AG09319 (cell line): ENCODE results near the gene ZNF697.

ENCODE experiments used
- DNase-seq: peaks from one replicate; pipeline ENCODE4 v3.0.0-alpha.2; 2010; ENCODE audit warnings: low read depth; ENCODE audit errors: extremely low read depth
- TF ChIP-seq, protein P1 (sequence below): IDR thresholded peaks from 2 replicates; pipeline ENCODE4 v1.5.1; 2011; ENCODE audit warnings: low read depth, mild to moderate bottlenecking, inconsistent platforms, low read length, moderate library complexity

The ZNF697 gene

DNA sequence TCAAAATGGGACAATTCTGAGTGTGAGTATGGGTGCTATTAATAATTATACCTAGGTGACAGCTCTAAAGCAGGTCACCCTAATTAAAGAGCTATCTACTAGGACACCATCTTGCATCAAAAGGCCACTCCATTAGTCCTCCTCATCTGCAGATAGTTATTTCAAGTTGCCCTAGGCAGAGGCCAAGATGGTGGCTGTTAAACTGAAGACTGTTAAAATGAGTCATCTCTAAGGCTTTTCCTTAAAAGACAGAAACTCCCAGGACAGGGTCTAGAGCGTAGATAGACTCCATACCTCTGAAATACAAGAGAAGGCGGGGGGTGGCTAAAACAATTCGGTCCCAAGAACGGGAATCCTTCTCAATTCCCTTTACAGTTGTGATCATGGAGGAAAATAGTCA, 4.5 kb upstream of the ZNF697 start:
- no peak for DNase-seq
- TF ChIP-seq, protein P1, sequence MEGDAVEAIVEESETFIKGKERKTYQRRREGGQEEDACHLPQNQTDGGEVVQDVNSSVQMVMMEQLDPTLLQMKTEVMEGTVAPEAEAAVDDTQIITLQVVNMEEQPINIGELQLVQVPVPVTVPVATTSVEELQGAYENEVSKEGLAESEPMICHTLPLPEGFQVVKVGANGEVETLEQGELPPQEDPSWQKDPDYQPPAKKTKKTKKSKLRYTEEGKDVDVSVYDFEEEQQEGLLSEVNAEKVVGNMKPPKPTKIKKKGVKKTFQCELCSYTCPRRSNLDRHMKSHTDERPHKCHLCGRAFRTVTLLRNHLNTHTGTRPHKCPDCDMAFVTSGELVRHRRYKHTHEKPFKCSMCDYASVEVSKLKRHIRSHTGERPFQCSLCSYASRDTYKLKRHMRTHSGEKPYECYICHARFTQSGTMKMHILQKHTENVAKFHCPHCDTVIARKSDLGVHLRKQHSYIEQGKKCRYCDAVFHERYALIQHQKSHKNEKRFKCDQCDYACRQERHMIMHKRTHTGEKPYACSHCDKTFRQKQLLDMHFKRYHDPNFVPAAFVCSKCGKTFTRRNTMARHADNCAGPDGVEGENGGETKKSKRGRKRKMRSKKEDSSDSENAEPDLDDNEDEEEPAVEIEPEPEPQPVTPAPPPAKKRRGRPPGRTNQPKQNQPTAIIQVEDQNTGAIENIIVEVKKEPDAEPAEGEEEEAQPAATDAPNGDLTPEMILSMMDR: no peak

DNA sequence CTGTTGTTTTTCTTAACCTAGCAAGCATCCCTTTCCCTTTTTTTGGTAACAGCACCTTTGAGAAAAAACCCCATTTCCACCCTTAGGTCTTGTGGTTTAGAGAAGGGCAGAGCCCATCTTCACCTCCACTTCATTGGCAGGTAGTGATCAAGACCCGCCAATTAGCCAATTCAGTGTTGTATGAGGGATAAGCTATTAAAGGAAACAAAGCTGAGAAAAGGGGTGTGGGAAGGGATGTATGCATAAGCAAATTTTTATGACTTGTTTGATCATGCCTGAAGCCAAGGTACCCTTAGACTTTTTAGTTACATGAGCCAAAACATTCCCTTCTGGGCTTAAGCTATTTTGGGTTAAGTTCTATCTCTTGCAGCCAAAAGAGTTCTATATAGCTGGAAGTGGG, 3.6 kb upstream of the ZNF697 start:
- no peak for DNase-seq
- TF ChIP-seq, protein P1: no peak

DNA sequence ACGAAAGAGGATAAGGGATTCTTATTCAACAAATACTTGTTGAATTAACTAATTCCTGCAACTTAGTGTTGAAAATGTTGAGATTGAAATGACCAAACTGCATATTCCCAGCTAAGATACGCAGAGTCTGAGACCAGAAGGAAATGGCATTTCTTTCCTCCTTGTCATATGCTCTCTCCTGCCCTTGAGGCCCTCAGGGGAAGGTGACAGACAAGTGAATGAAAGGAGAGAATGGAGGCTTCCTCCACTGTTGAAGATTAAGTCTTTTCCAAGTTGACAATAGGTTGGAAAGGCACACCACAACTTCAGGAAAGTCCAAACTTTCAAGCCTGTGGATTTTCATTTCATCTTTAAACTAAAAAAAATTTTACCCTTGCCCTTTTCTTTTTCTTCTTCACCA, 3.1 kb upstream of the ZNF697 start:
- TF ChIP-seq, protein P1: no peak
- no peak for DNase-seq

DNA sequence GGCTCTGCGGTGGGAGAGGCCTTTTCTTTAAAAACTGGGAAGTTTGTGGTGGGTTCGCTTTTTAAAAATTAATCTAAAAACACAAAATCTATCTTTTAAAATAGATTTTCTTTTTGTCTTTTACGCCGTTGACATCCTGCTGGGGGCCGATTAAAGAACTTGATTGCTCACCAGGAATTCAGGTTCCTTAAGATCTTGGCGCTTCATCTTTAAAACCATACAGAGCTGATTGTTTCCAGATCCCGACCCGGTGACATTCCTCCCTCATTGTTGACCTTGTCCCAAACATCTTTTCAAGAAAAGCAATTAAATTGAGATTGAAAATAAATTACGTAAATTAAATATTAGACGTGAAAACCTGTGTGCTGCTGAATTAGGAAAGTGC, 546 bp upstream of the ZNF697 start:
- TF ChIP-seq, protein P1: no peak
- DNase-seq: no peak

DNA sequence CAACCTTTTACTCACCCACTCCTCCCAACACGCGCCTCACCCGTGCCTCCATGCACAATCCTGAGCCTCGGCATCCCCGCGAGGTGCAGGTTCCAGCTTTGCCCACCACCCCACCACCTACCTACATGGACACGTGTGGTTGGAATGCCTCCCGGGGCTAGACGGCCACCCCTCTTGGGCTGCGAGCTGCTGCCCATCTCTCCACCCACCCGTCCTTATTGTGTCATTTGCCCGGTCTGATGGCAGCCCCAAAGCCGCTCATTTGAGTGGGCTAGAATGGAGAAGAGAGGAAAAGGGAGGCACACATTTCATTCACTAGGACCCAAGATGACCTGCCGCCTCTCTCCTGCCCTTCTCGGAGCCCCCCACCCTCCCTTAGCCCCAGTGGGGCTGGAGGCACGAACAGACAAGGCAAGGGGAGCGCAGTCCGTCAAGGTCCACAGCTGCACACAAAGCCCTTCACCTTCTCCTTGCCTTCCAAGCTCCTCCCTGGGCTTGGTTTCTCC, 785 bp downstream of the ZNF697 start:
- no peak for DNase-seq

DNA sequence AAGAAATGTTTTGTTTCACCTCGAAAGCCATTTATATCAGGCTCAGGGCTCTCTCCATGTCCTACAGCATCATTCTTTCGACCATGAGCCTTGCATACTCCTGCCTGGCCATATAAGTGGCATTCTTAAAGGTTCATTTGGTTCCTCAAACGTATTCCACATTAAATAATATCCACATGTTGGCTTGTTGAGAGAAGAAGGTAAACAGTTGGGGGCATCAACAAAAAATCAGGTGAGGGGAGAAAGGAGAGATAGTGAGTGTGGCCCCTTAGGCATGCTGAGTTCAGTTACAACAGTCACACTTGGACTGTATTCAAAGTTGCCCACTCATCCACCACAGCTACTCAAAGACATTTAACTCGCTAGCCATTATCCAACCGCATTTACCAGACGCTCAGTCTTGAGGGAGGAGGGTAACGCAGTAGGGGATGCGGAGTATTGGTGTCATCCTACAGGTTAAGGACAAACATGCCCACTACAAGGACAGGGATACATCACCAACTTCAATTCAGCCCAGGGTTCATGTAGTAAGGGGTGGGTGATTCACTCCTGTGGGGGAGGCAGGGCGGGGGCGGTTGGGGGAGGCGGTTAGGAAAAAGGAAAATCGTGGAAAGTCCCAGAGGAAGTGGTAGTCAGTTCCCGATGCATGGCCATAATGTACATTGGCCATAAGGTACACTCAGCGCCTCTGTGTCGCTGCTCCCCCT, 1.4 kb downstream of the ZNF697 start:
- DNase-seq: no peak

More for the DNA sequence above, 785 bp downstream of the ZNF697 start:
- TF ChIP-seq, protein P1: no peak; the same call in 1 of the 2 replicates

DNA sequence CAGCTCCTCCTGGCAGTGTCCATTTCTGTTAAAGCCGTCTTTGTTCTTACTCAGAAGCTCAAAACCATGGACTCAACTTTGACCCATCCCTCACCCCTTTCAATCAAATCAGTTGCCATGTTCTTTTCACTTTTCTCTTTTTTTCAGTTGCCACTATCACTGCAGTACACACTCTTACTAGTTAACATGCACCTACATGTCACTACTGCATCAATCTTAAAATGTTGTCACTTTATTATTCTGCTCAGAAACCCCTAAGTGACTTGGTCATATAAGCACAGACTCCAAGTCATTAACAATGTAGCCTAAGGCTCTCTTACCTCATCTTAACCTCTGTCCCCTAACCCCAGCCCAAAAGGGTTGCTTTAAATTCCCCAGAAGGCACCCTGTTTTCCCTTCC, 9.0 kb downstream of the ZNF697 start:
- TF ChIP-seq, protein P1: no peak
- DNase-seq: no peak

More for the DNA sequence above, 1.4 kb downstream of the ZNF697 start:
- TF ChIP-seq, protein P1: no peak
